ENCODE results near the gene ENPP6.
"Not testable (repeated sequence)": the region's sequence is repeated elsewhere in the genome, so short reads cannot be mapped to it uniquely, and the experiment has no call there.

ENPP6 gene

GRCh38 chr4:184053434-184053833 lies 164.2 kb downstream of the ENPP6 start:
- no peak for DNase-seq (ENCODE audit: extremely low read depth, low read depth)
- TF ChIP-seq CTCF (IDR thresholded peaks at IDR 0.05; ENCODE audit: low read depth, low read length) = no peak

- DNase-seq (ENCODE audit: extremely low read depth, low read depth) = no peak
- TF ChIP-seq CTCF (IDR thresholded peaks at IDR 0.05; ENCODE audit: low read depth, low read length) = no peak
Measured at GRCh38 chr4:184052616-184053015, 165.1 kb downstream of the ENPP6 start.

- DNase-seq (ENCODE audit: extremely low read depth, low read depth) = not testable (repeated sequence)
Measured at GRCh38 chr4:184051262-184051661, 166.4 kb downstream of the ENPP6 start.

- no peak for TF ChIP-seq CTCF (IDR thresholded peaks at IDR 0.05; ENCODE audit: low read depth, low read length)
- DNase-seq (ENCODE audit: extremely low read depth, low read depth) = no peak
Measured at GRCh38 chr4:184046148-184046547, 171.5 kb downstream of the ENPP6 start.

GRCh38 chr4:184041156-184041555 lies 176.5 kb downstream of the ENPP6 start:
- DNase-seq (ENCODE audit: extremely low read depth, low read depth) = no peak

GRCh38 chr4:184039963-184040383 lies 177.7 kb downstream of the ENPP6 start:
- TF ChIP-seq CTCF (IDR thresholded peaks at IDR 0.05; ENCODE audit: low read depth, low read length) = no peak
- DNase-seq (ENCODE audit: extremely low read depth, low read depth) = no peak

More at GRCh38 chr4:184041156-184041555, 176.5 kb downstream of the ENPP6 start:
- no peak for TF ChIP-seq CTCF (IDR thresholded peaks at IDR 0.05; ENCODE audit: low read depth, low read length)

Measured in AG09319 (cell line).